ENCODE data around the gene LRRC28. TPM values are rescaled to one million over a fixed set of nuclear protein-coding genes. Genes with fewer than 3 reads are reported as not detected.

LRRC28 gene
- total and polyA plus RNA-seq, 10 of the 15 experiments (the other 5 are each of a cell fraction or from before 2014, with no cell fraction given) = 21.3 to 54.9 (median 27.7) TPM

DNA sequence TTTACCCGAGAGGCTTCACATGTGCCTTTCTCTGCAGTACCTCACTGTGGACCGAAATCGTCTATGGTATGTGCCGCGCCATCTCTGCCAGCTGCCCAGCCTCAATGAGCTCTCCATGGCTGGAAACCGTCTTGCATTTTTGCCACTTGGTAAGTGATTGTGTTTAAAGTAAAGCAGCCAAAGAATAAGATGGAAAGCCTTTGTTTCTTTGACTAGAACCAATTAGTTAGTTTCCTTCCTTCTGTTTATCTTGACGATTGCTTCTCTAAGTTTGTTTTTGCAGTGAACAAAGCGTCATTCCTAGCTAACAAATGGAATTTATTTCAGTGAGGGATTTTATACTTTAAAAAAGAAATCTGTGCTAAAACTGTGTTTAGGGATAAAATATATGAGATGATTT, 82.7 kb downstream of the LRRC28 start:
- in situ Hi-C loops (cut with MboI) = no loop called here
- H3K4me3 ChIP-seq = no peak overlapping the region
- no TSS peak for BruUV-seq (replicated peaks)
- H3K79me2 ChIP-seq (ENCODE audit: control insufficient read depth, insufficient read depth, low read length) = no peaks in the 10 kb centered on the region
- ChIA-PET RAD21 (ENCODE audit: unreplicated experiment) (interaction anchor here (1.2 kb wide), 1 partner anchor 47 kb away, joined by 3 read pairs; no protein-coding TSS in a partner anchor), CTCF (interaction anchor here (0.9 to 2.1 kb wide), 6 partner anchors 10 to 61 kb away, joined by 3 to 11 read pairs (median 6); no protein-coding TSS in a partner anchor), SMC1A (ENCODE audit: uncharacterized antibody, unreplicated experiment) (interaction anchor here (0.7 to 1.7 kb wide), 5 partner anchors 8 to 445 kb away, joined by 3 to 4 read pairs (median 3); no protein-coding TSS in a partner anchor), POLR2A (no interaction called here)
- FAIRE-seq (no peak), ATAC-seq (no peak), DNase-seq (ENCODE audit: low read depth, low spot score) (no peak)
- no peak overlapping the region for H3K27ac ChIP-seq (ENCODE audit: control insufficient read depth, insufficient read depth)
- no peaks in the 10 kb centered on the region for H4K20me1 ChIP-seq (ENCODE audit: control insufficient read depth, insufficient read depth)
- no peaks in the 10 kb centered on the region for H3K9me3 ChIP-seq (replicated peaks; ENCODE audit: control insufficient read depth, insufficient read depth, low read length)
- H3K27me3 ChIP-seq (replicated peaks in 1 of 2; ENCODE audit: control insufficient read depth in 2 of 2, insufficient read depth in 2 of 2, low read length in 1 of 2) = no peaks in the 10 kb centered on the region
- 96% methylated on average over 8 of the region's 8 CpGs for whole genome bisulfite sequencing (ENCODE audit: insufficient coverage, insufficient replicate concordance, low lambda C conversion rate, missing lambda C conversion rate)
- intact Hi-C loops (cut with micrococcal nuclease; ENCODE audit: unreplicated experiment) = no loop called here
- no peak overlapping the region for H3K4me2 ChIP-seq (ENCODE audit: control insufficient read depth, insufficient read depth)
- H3K9ac ChIP-seq (ENCODE audit: control insufficient read depth, insufficient read depth, low read length) = no peak overlapping the region
- 0 out of 4 replicates have a peak, but pooled peaks cover 0 to 2% of the 10 kb centered on the region in 2 experiments for H3K36me3 ChIP-seq (ENCODE audit: control insufficient read depth in 2 of 2, insufficient read depth in 2 of 2, low read length in 1 of 2)
- H2AFZ ChIP-seq (ENCODE audit: control insufficient read depth, low read depth, low read length) = no peak overlapping the region
- no peaks in the 10 kb centered on the region for H3K4me1 ChIP-seq (ENCODE audit: control insufficient read depth, insufficient read depth, low read length)
- TF ChIP-seq ZNF274 (IDR thresholded peaks at IDR 0.05; ENCODE audit: insufficient read depth, insufficient read length) (no peak), IKZF1 (conservative IDR thresholded peaks at IDR 0.05) (no peak), ZNF217 (IDR thresholded peaks at IDR 0.05) (no peak), CBX5 (IDR thresholded peaks at IDR 0.05; ENCODE audit: low read depth) (no peak), BRCA1 (IDR thresholded peaks at IDR 0.05; ENCODE audit: low read depth, low read length) (no peak), EP300 (IDR thresholded peaks at IDR 0.05; ENCODE audit: borderline replicate concordance in 1 of 2, control insufficient read depth in 1 of 2, low read depth in 2 of 2, low read length in 2 of 2) (no peak), FOXK2 (IDR thresholded peaks at IDR 0.05) (no peak), ZSCAN29 (IDR thresholded peaks at IDR 0.05) (no peak)
- TF ChIP-seq, protein P1, sequence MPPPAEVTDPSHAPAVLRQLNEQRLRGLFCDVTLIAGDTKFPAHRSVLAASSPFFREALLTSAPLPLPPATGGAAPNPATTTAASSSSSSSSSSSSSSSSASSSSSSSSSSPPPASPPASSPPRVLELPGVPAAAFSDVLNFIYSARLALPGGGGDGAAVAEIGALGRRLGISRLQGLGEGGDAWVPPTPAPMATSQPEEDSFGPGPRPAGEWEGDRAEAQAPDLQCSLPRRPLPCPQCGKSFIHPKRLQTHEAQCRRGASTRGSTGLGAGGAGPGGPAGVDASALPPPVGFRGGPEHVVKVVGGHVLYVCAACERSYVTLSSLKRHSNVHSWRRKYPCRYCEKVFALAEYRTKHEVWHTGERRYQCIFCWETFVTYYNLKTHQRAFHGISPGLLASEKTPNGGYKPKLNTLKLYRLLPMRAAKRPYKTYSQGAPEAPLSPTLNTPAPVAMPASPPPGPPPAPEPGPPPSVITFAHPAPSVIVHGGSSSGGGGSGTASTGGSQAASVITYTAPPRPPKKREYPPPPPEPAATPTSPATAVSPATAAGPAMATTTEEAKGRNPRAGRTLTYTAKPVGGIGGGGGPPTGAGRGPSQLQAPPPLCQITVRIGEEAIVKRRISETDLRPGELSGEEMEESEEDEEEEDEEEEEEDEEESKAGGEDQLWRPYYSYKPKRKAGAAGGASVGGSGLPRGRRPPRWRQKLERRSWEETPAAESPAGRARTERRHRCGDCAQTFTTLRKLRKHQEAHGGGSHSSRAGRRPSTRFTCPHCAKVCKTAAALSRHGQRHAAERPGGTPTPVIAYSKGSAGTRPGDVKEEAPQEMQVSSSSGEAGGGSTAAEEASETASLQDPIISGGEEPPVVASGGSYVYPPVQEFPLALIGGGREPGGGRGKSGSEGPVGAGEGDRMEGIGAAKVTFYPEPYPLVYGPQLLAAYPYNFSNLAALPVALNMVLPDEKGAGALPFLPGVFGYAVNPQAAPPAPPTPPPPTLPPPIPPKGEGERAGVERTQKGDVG (CRISPR knock-in tag; IDR thresholded peaks at IDR 0.05) = no peak
- TF ChIP-seq, protein P2, sequence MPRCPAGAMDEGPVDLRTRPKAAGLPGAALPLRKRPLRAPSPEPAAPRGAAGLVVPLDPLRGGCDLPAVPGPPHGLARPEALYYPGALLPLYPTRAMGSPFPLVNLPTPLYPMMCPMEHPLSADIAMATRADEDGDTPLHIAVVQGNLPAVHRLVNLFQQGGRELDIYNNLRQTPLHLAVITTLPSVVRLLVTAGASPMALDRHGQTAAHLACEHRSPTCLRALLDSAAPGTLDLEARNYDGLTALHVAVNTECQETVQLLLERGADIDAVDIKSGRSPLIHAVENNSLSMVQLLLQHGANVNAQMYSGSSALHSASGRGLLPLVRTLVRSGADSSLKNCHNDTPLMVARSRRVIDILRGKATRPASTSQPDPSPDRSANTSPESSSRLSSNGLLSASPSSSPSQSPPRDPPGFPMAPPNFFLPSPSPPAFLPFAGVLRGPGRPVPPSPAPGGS (IDR thresholded peaks at IDR 0.05; ENCODE audit: borderline replicate concordance, insufficient read depth, low read depth, low read length, poor library complexity, severe bottlenecking) = no peak
- TF ChIP-seq, protein P3, sequence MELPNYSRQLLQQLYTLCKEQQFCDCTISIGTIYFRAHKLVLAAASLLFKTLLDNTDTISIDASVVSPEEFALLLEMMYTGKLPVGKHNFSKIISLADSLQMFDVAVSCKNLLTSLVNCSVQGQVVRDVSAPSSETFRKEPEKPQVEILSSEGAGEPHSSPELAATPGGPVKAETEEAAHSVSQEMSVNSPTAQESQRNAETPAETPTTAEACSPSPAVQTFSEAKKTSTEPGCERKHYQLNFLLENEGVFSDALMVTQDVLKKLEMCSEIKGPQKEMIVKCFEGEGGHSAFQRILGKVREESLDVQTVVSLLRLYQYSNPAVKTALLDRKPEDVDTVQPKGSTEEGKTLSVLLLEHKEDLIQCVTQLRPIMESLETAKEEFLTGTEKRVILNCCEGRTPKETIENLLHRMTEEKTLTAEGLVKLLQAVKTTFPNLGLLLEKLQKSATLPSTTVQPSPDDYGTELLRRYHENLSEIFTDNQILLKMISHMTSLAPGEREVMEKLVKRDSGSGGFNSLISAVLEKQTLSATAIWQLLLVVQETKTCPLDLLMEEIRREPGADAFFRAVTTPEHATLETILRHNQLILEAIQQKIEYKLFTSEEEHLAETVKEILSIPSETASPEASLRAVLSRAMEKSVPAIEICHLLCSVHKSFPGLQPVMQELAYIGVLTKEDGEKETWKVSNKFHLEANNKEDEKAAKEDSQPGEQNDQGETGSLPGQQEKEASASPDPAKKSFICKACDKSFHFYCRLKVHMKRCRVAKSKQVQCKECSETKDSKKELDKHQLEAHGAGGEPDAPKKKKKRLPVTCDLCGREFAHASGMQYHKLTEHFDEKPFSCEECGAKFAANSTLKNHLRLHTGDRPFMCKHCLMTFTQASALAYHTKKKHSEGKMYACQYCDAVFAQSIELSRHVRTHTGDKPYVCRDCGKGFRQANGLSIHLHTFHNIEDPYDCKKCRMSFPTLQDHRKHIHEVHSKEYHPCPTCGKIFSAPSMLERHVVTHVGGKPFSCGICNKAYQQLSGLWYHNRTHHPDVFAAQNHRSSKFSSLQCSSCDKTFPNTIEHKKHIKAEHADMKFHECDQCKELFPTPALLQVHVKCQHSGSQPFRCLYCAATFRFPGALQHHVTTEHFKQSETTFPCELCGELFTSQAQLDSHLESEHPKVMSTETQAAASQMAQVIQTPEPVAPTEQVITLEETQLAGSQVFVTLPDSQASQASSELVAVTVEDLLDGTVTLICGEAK (IDR thresholded peaks at IDR 0.05; ENCODE audit: borderline replicate concordance) = no peak
